Vagina (tissue), 2 donors: ENCODE data around the gene KIR2DL1. TPM values are rescaled to one million over a fixed set of nuclear protein-coding genes. Genes with fewer than 3 reads are reported as not detected.
A peak's percentile ranks its signal among the peaks of the same experiment; 100 is the strongest.
"Not testable (repeated sequence)": the region's sequence is repeated elsewhere in the genome, so short reads cannot be mapped to it uniquely, and the experiment has no call there.

Source experiments
- DNase-seq, 2 donors: peaks; one replicate each; pipeline ENCODE4 v3.0.0-alpha.2; 2017; ENCODE audit errors: extremely low spot score in 2 of 2
- H3K27ac ChIP-seq: fragments of 200-600 bp; sonication (generic); one replicate; pipeline ENCODE4 v1.5.1; 2019
- H3K27me3 ChIP-seq: fragments of 200-600 bp; sonication (generic); one replicate; pipeline ENCODE4 v1.5.1; 2019
- H3K36me3 ChIP-seq, 2 donors: fragments of 200-600 bp; sonication (generic); one replicate each; pipeline ENCODE4 v1.5.1; 2017 to 2019
- H3K4me1 ChIP-seq: fragments of 200-600 bp; sonication (generic); one replicate; pipeline ENCODE4 v1.5.1; 2019
- H3K4me3 ChIP-seq, 2 donors: fragments of 200-600 bp; sonication (generic); 1 replicate in 1 of 2; 2 replicates in 1 of 2; pipeline ENCODE4 v1.5.1; 2016 to 2019
- H3K9me3 ChIP-seq: fragments of 200-600 bp; sonication (generic); one replicate; pipeline ENCODE4 v1.5.1; 2019
- CTCF ChIP-seq, 3 experiments: fragments of 450-650 bp in 2 of 3; fragments of 200-600 bp in 1 of 3; sonication (generic) in 1 of 3; IDR thresholded peaks; one replicate each; pipeline ENCODE4 v1.5.1; 2017 to 2019; ENCODE audit warnings: antibody characterized with exemption in 3 of 3, mild to moderate bottlenecking in 2 of 3, moderate library complexity in 2 of 3
- POLR2A ChIP-seq, 2 donors: fragments of 450-650 bp; IDR thresholded peaks; one replicate each; pipeline ENCODE4 v1.6.1; 2017; ENCODE audit warnings: antibody characterized with exemption in 2 of 2, mild to moderate bottlenecking in 2 of 2, moderate library complexity in 2 of 2
- POLR2AphosphoS5 ChIP-seq, 2 donors: sonication (generic); formaldehyde crosslinking; IDR thresholded peaks; one replicate each; pipeline ENCODE4 v1.9.0; 2017; ENCODE audit warnings: antibody characterized with exemption in 2 of 2, mild to moderate bottlenecking in 2 of 2, low read depth in 1 of 2; ENCODE audit not compliant: insufficient read depth in 1 of 2
- intact Hi-C: fragments of 100-400 bp; cut with DNase I; formaldehyde crosslinking; loops from one replicate; pipeline ENCODE4 v1.15.1; 2023
- total RNA-seq: library from RNA; depleted of rRNA; stranded (reverse); fragments of >200 nt; gene quantifications from one replicate; pipeline ENCODE4 v1.2.3, GENCODE V29; 2016

Gene KIR2DL1
- total RNA-seq, 1 donor from 2014 or later: not detected

GRCh38 chr19:54739587-54740497 lies 29.8 kb upstream of the KIR2DL1 start:
- Histone ChIP-seq H3K36me3 (no peaks in the 10 kb centered on the region), H3K27ac (no peak overlapping the region), H3K4me3 (no peak overlapping the region), H3K9me3 (no peaks in the 10 kb centered on the region), H3K27me3 (no peaks in the 10 kb centered on the region), H3K4me1 (no peaks in the 10 kb centered on the region)
- TF ChIP-seq POLR2A (IDR thresholded peaks at IDR 0.05) (no peak), CTCF (IDR thresholded peaks at IDR 0.05) (no peak), POLR2AphosphoS5 (IDR thresholded peaks at IDR 0.05; ENCODE audit: insufficient read depth in 1 of 2, low read depth in 1 of 2) (no peak)
- DNase-seq: peak in 1 of 2 donors; percentile 25
- intact Hi-C loops: no loop called here

GRCh38 chr19:54741950-54742349 lies 27.6 kb upstream of the KIR2DL1 start:
- intact Hi-C loops, H3K36me3 ChIP-seq, H3K27me3 ChIP-seq, H3K4me3 ChIP-seq, H3K9me3 ChIP-seq, H3K27ac ChIP-seq, H3K4me1 ChIP-seq: not testable (repeated sequence)
- DNase-seq: peak; percentile 2 to 19

- DNase-seq: peak in 1 of 2 donors; percentile 14
- H3K9me3 ChIP-seq, H3K4me3 ChIP-seq, H3K4me1 ChIP-seq, H3K27me3 ChIP-seq, intact Hi-C loops, H3K36me3 ChIP-seq, H3K27ac ChIP-seq: not testable (repeated sequence)
Observed at GRCh38 chr19:54744080-54744479, 25.5 kb upstream of the KIR2DL1 start.

GRCh38 chr19:54747614-54748322 lies 21.8 kb upstream of the KIR2DL1 start:
- H3K9me3 ChIP-seq, DNase-seq, H3K4me3 ChIP-seq, intact Hi-C loops, H3K4me1 ChIP-seq, H3K36me3 ChIP-seq, H3K27me3 ChIP-seq, H3K27ac ChIP-seq: not testable (repeated sequence)

- intact Hi-C loops: not testable (repeated sequence)
Observed at GRCh38 chr19:54750276-54750675, 19.3 kb upstream of the KIR2DL1 start.

GRCh38 chr19:54756204-54757110 lies 13.1 kb upstream of the KIR2DL1 start:
- H3K27ac ChIP-seq, intact Hi-C loops, H3K9me3 ChIP-seq, DNase-seq, H3K4me3 ChIP-seq, H3K4me1 ChIP-seq, H3K27me3 ChIP-seq, H3K36me3 ChIP-seq: not testable (repeated sequence)

More at GRCh38 chr19:54750276-54750675, 19.3 kb upstream of the KIR2DL1 start:
- H3K27me3 ChIP-seq, H3K9me3 ChIP-seq, H3K27ac ChIP-seq, DNase-seq, H3K36me3 ChIP-seq, H3K4me1 ChIP-seq, H3K4me3 ChIP-seq: not testable (repeated sequence)

GRCh38 chr19:54758577-54758976 lies 11.0 kb upstream of the KIR2DL1 start:
- H3K27me3 ChIP-seq, H3K4me3 ChIP-seq, H3K4me1 ChIP-seq, H3K27ac ChIP-seq, DNase-seq, H3K9me3 ChIP-seq, intact Hi-C loops, H3K36me3 ChIP-seq: not testable (repeated sequence)

- H3K4me3 ChIP-seq, intact Hi-C loops, H3K9me3 ChIP-seq, H3K27ac ChIP-seq, DNase-seq, H3K27me3 ChIP-seq, H3K36me3 ChIP-seq, H3K4me1 ChIP-seq: not testable (repeated sequence)
Observed at GRCh38 chr19:54764219-54764618, 5.4 kb upstream of the KIR2DL1 start.

GRCh38 chr19:54766464-54766863 lies 3.1 kb upstream of the KIR2DL1 start:
- H3K4me3 ChIP-seq, H3K36me3 ChIP-seq, DNase-seq, H3K27me3 ChIP-seq, H3K27ac ChIP-seq, H3K4me1 ChIP-seq, H3K9me3 ChIP-seq, intact Hi-C loops: not testable (repeated sequence)

- H3K4me1 ChIP-seq, H3K4me3 ChIP-seq, DNase-seq, H3K27ac ChIP-seq, intact Hi-C loops, H3K27me3 ChIP-seq, H3K9me3 ChIP-seq, H3K36me3 ChIP-seq: not testable (repeated sequence)
Observed at GRCh38 chr19:54770511-54770910, 918 bp downstream of the KIR2DL1 start.
